Measurements from ENCODE around the gene SPECC1L.

SPECC1L gene

GRCh38 chr22:24404561-24405275 lies 134.1 kb downstream of the SPECC1L start:
- Histone ChIP-seq H3K9me3 (ENCODE audit: control insufficient read depth in 1 of 2, low read length in 2 of 2) (no peaks in the 10 kb centered on the region), H3K27ac (ENCODE audit: low read length) (no peak overlapping the region), H3K4me1 (ENCODE audit: control insufficient read depth in 1 of 2, insufficient read depth in 2 of 2, low read length in 2 of 2) (peaks cover 24 to 29% of the 10 kb centered on the region in 2 donors), H3K27me3 (ENCODE audit: low read depth, low read length) (no peaks in the 10 kb centered on the region), H3K36me3 (ENCODE audit: control insufficient read depth in 1 of 2, insufficient read depth in 2 of 2, low read length in 2 of 2) (peaks cover 0 to 11% of the 10 kb centered on the region in 2 donors), H3K4me3 (ENCODE audit: low read depth in 1 of 2, low read length in 2 of 2) (no peak overlapping the region)

GRCh38 chr22:24405631-24406321 lies 135.1 kb downstream of the SPECC1L start:
- H3K9me3 ChIP-seq (ENCODE audit: control insufficient read depth in 1 of 2, low read length in 2 of 2): no peaks in the 10 kb centered on the region
- no peak overlapping the region for H3K4me3 ChIP-seq (ENCODE audit: low read depth in 1 of 2, low read length in 2 of 2)
- H3K4me1 ChIP-seq (ENCODE audit: control insufficient read depth in 1 of 2, insufficient read depth in 2 of 2, low read length in 2 of 2): peaks cover 19 to 29% of the 10 kb centered on the region in 2 donors
- H3K36me3 ChIP-seq (ENCODE audit: control insufficient read depth in 1 of 2, insufficient read depth in 2 of 2, low read length in 2 of 2): peaks cover 0 to 11% of the 10 kb centered on the region in 2 donors
- no peaks in the 10 kb centered on the region for H3K27me3 ChIP-seq (ENCODE audit: low read depth, low read length)
- no peak overlapping the region for H3K27ac ChIP-seq (ENCODE audit: low read length)

GRCh38 chr22:24406322-24407277 lies 136.0 kb downstream of the SPECC1L start:
- H3K4me3 ChIP-seq (ENCODE audit: low read depth in 1 of 2, low read length in 2 of 2): no peak overlapping the region
- H3K36me3 ChIP-seq (ENCODE audit: control insufficient read depth in 1 of 2, insufficient read depth in 2 of 2, low read length in 2 of 2): peaks cover 2 to 9% of the 10 kb centered on the region in 2 donors
- H3K4me1 ChIP-seq (ENCODE audit: control insufficient read depth in 1 of 2, insufficient read depth in 2 of 2, low read length in 2 of 2): peaks cover 12 to 25% of the 10 kb centered on the region in 2 donors
- no peaks in the 10 kb centered on the region for H3K27me3 ChIP-seq (ENCODE audit: low read depth, low read length)
- H3K9me3 ChIP-seq (ENCODE audit: control insufficient read depth in 1 of 2, low read length in 2 of 2): no peaks in the 10 kb centered on the region
- H3K27ac ChIP-seq (ENCODE audit: low read length): no peak overlapping the region

GRCh38 chr22:24407278-24407665 lies 136.6 kb downstream of the SPECC1L start:
- H3K4me3 ChIP-seq (ENCODE audit: low read depth in 1 of 2, low read length in 2 of 2): no peak overlapping the region
- peaks cover 6 to 13% of the 10 kb centered on the region in 2 donors for H3K36me3 ChIP-seq (ENCODE audit: control insufficient read depth in 1 of 2, insufficient read depth in 2 of 2, low read length in 2 of 2)
- no peaks in the 10 kb centered on the region for H3K9me3 ChIP-seq (ENCODE audit: control insufficient read depth in 1 of 2, low read length in 2 of 2)
- peaks cover 7 to 20% of the 10 kb centered on the region in 2 donors for H3K4me1 ChIP-seq (ENCODE audit: control insufficient read depth in 1 of 2, insufficient read depth in 2 of 2, low read length in 2 of 2)
- H3K27ac ChIP-seq (ENCODE audit: low read length): no peak overlapping the region
- no peaks in the 10 kb centered on the region for H3K27me3 ChIP-seq (ENCODE audit: low read depth, low read length)

GRCh38 chr22:24407884-24408283 lies 137.3 kb downstream of the SPECC1L start:
- Histone ChIP-seq H3K36me3 (ENCODE audit: control insufficient read depth in 1 of 2, insufficient read depth in 2 of 2, low read length in 2 of 2) (peaks cover 6 to 20% of the 10 kb centered on the region in 2 donors), H3K9me3 (ENCODE audit: control insufficient read depth in 1 of 2, low read length in 2 of 2) (no peaks in the 10 kb centered on the region), H3K27me3 (ENCODE audit: low read depth, low read length) (no peaks in the 10 kb centered on the region), H3K27ac (ENCODE audit: low read length) (no peak overlapping the region), H3K4me1 (ENCODE audit: control insufficient read depth in 1 of 2, insufficient read depth in 2 of 2, low read length in 2 of 2) (peaks cover 1 to 14% of the 10 kb centered on the region in 2 donors), H3K4me3 (ENCODE audit: low read depth in 1 of 2, low read length in 2 of 2) (no peak overlapping the region)

GRCh38 chr22:24408630-24409029 lies 138.0 kb downstream of the SPECC1L start:
- Histone ChIP-seq H3K27me3 (ENCODE audit: low read depth, low read length) (no peaks in the 10 kb centered on the region), H3K9me3 (ENCODE audit: control insufficient read depth in 1 of 2, low read length in 2 of 2) (no peaks in the 10 kb centered on the region), H3K36me3 (ENCODE audit: control insufficient read depth in 1 of 2, insufficient read depth in 2 of 2, low read length in 2 of 2) (peaks cover 6 to 26% of the 10 kb centered on the region in 2 donors), H3K4me1 (ENCODE audit: control insufficient read depth in 1 of 2, insufficient read depth in 2 of 2, low read length in 2 of 2) (peaks cover 0 to 7% of the 10 kb centered on the region in 2 donors), H3K27ac (ENCODE audit: low read length) (no peak overlapping the region), H3K4me3 (ENCODE audit: low read depth in 1 of 2, low read length in 2 of 2) (no peak overlapping the region)

- Histone ChIP-seq H3K27ac (ENCODE audit: low read length) (no peak overlapping the region), H3K4me3 (ENCODE audit: low read depth in 1 of 2, low read length in 2 of 2) (no peak overlapping the region), H3K9me3 (ENCODE audit: control insufficient read depth in 1 of 2, low read length in 2 of 2) (no peaks in the 10 kb centered on the region), H3K36me3 (ENCODE audit: control insufficient read depth in 1 of 2, insufficient read depth in 2 of 2, low read length in 2 of 2) (peaks cover 6 to 29% of the 10 kb centered on the region in 2 donors), H3K27me3 (ENCODE audit: low read depth, low read length) (no peaks in the 10 kb centered on the region), H3K4me1 (ENCODE audit: control insufficient read depth in 1 of 2, insufficient read depth in 2 of 2, low read length in 2 of 2) (peaks cover 0 to 4% of the 10 kb centered on the region in 2 donors)
Measured at GRCh38 chr22:24409707-24410106, 139.1 kb downstream of the SPECC1L start.

- H3K36me3 ChIP-seq (ENCODE audit: control insufficient read depth in 1 of 2, insufficient read depth in 2 of 2, low read length in 2 of 2): peaks cover 6 to 34% of the 10 kb centered on the region in 2 donors
- no peaks in the 10 kb centered on the region for H3K4me1 ChIP-seq (ENCODE audit: control insufficient read depth in 1 of 2, insufficient read depth in 2 of 2, low read length in 2 of 2)
- H3K4me3 ChIP-seq (ENCODE audit: low read depth in 1 of 2, low read length in 2 of 2): no peak overlapping the region
- H3K27ac ChIP-seq (ENCODE audit: low read length): no peak overlapping the region
- H3K9me3 ChIP-seq (ENCODE audit: control insufficient read depth in 1 of 2, low read length in 2 of 2): no peaks in the 10 kb centered on the region
- no peaks in the 10 kb centered on the region for H3K27me3 ChIP-seq (ENCODE audit: low read depth, low read length)
Measured at GRCh38 chr22:24410110-24410856, 139.7 kb downstream of the SPECC1L start.

GRCh38 chr22:24411256-24412004 lies 140.8 kb downstream of the SPECC1L start:
- no peaks in the 10 kb centered on the region for H3K9me3 ChIP-seq (ENCODE audit: control insufficient read depth in 1 of 2, low read length in 2 of 2)
- no peaks in the 10 kb centered on the region for H3K27me3 ChIP-seq (ENCODE audit: low read depth, low read length)
- H3K4me3 ChIP-seq (ENCODE audit: low read depth in 1 of 2, low read length in 2 of 2): no peak overlapping the region
- no peaks in the 10 kb centered on the region for H3K4me1 ChIP-seq (ENCODE audit: control insufficient read depth in 1 of 2, insufficient read depth in 2 of 2, low read length in 2 of 2)
- H3K36me3 ChIP-seq (ENCODE audit: control insufficient read depth in 1 of 2, insufficient read depth in 2 of 2, low read length in 2 of 2): peaks cover 13 to 45% of the 10 kb centered on the region in 2 donors
- no peak overlapping the region for H3K27ac ChIP-seq (ENCODE audit: low read length)

- no peaks in the 10 kb centered on the region for H3K9me3 ChIP-seq (ENCODE audit: control insufficient read depth in 1 of 2, low read length in 2 of 2)
- H3K4me3 ChIP-seq (ENCODE audit: low read depth in 1 of 2, low read length in 2 of 2): no peak overlapping the region
- H3K27me3 ChIP-seq (ENCODE audit: low read depth, low read length): no peaks in the 10 kb centered on the region
- no peaks in the 10 kb centered on the region for H3K4me1 ChIP-seq (ENCODE audit: control insufficient read depth in 1 of 2, insufficient read depth in 2 of 2, low read length in 2 of 2)
- peaks cover 13 to 46% of the 10 kb centered on the region in 2 donors for H3K36me3 ChIP-seq (ENCODE audit: control insufficient read depth in 1 of 2, insufficient read depth in 2 of 2, low read length in 2 of 2)
- no peak overlapping the region for H3K27ac ChIP-seq (ENCODE audit: low read length)
Measured at GRCh38 chr22:24412274-24412673, 141.6 kb downstream of the SPECC1L start.

Measured in muscle layer of duodenum (tissue), 2 donors.